Endothelial cell of umbilical vein (primary cell): ENCODE results near the gene SELENOO. TPM values are rescaled to one million over a fixed set of nuclear protein-coding genes. Genes with fewer than 3 reads are reported as not detected.

Source experiments
- BruUV-seq: library from RNA; stranded (reverse); fragments of 400-500 nt; replicated peaks from 2 replicates; lab custom pipeline; 2021; lab: Mats Ljungman, UMichigan
- CTCF ChIA-PET: fragments of 300-600, 350-600 bp; sonication (Branson Sonifier 250); formaldehyde crosslinking; loops from one replicate; lab custom pipeline; 2021; ENCODE audit warnings: antibody characterized with exemption, inconsistent platforms; lab: Charles Lee
- POLR2A ChIA-PET: fragments of 300-600, 350-600 bp; sonication (Branson Sonifier 250); formaldehyde crosslinking; loops from one replicate; lab custom pipeline; 2021; ENCODE audit warnings: antibody characterized with exemption, inconsistent platforms; lab: Charles Lee
- DNase-seq: peaks from one replicate; pipeline ENCODE4 v3.0.0-alpha.2; 2011; ENCODE audit warnings: low read depth, low spot score
- FAIRE-seq: peaks from 2 replicates; lab custom pipeline; 2011; peaks lifted over from hg19 to GRCh38; lab: Jason Lieb, UNC
- H2AFZ ChIP-seq: 2 replicates; pipeline ENCODE4 v1.6.0; 2012; ENCODE audit warnings: low read depth, low read length, control low read depth, inconsistent platforms
- H3K27ac ChIP-seq: 2 replicates; pipeline ENCODE4 v1.5.1; 2011; ENCODE audit warnings: low read depth, mild to moderate bottlenecking, control low read depth, low read length, moderate library complexity; ENCODE audit not compliant: insufficient read depth
- H3K27me3 ChIP-seq, 2 experiments: 2 replicates each; pipeline versions ENCODE4 v1.6.0 to v1.6.1; 2011; ENCODE audit warnings: low read length in 2 of 2, mixed read lengths in 1 of 2; ENCODE audit not compliant: control insufficient read depth in 2 of 2, insufficient read depth in 2 of 2
- H3K36me3 ChIP-seq, 2 experiments: 2 replicates in 1 of 2; 3 replicates in 1 of 2; pipeline ENCODE4 v1.5.1; 2011; ENCODE audit warnings: low read length in 2 of 2, mild to moderate bottlenecking in 1 of 2, moderate library complexity in 1 of 2; ENCODE audit not compliant: control insufficient read depth in 2 of 2, insufficient read depth in 2 of 2; ENCODE audit errors: extremely low read depth in 1 of 2
- H3K4me1 ChIP-seq: 3 replicates; pipeline ENCODE4 v1.5.1; 2011; ENCODE audit warnings: mild to moderate bottlenecking, low read length; ENCODE audit not compliant: control insufficient read depth, insufficient read depth; ENCODE audit errors: extremely low read depth
- H3K4me2 ChIP-seq: 2 replicates; pipeline ENCODE4 v1.6.1; 2011; ENCODE audit warnings: low read length, control low read depth, mixed read lengths; ENCODE audit not compliant: insufficient read depth
- H3K4me3 ChIP-seq, 3 experiments: fragments of 200-600 bp in 1 of 3; sonication (generic), shearing (Covaris generic) in 1 of 3; replicated peaks in 1 of 3; 2 replicates each; pipeline ENCODE4 v1.5.1; 2011 to 2016; ENCODE audit warnings: control low read depth in 3 of 3, low read length in 3 of 3, mild to moderate bottlenecking in 2 of 3, inconsistent platforms in 1 of 3, low read depth in 1 of 3, moderate library complexity in 1 of 3; ENCODE audit not compliant: insufficient read depth in 1 of 3
- H3K79me2 ChIP-seq: 2 replicates; pipeline ENCODE4 v1.6.0; 2012; ENCODE audit warnings: low read length, inconsistent platforms; ENCODE audit not compliant: control insufficient read depth, insufficient read depth
- H3K9ac ChIP-seq: replicated peaks from 2 replicates; pipeline ENCODE3; 2011; ENCODE audit warnings: low read length, control low read depth; ENCODE audit not compliant: insufficient read depth; ENCODE audit errors: extremely low read depth
- H3K9me1 ChIP-seq: replicated peaks from 3 replicates; pipeline ENCODE4 v1.6.0; 2011; ENCODE audit warnings: mild to moderate bottlenecking, low read length; ENCODE audit not compliant: control insufficient read depth, insufficient read depth; ENCODE audit errors: extremely low read depth
- H3K9me3 ChIP-seq: replicated peaks from 2 replicates; pipeline ENCODE4 v1.5.1; 2012; ENCODE audit warnings: low read length, inconsistent platforms; ENCODE audit not compliant: control insufficient read depth, insufficient read depth
- H4K20me1 ChIP-seq: replicated peaks from 2 replicates; pipeline ENCODE3; 2011; ENCODE audit warnings: mild to moderate bottlenecking, low read length; ENCODE audit not compliant: control insufficient read depth, insufficient read depth; ENCODE audit errors: extremely low read depth
- EZH2 ChIP-seq: IDR thresholded peaks from 2 replicates; pipeline ENCODE4 v1.6.1; 2012; ENCODE audit warnings: borderline replicate concordance, low read depth, mild to moderate bottlenecking, moderate library complexity, low read length, inconsistent platforms; ENCODE audit not compliant: severe bottlenecking
- FOS ChIP-seq: IDR thresholded peaks from 2 replicates; pipeline ENCODE4 v1.6.1; 2011; ENCODE audit warnings: mild to moderate bottlenecking, low read length, moderate library complexity, borderline replicate concordance; ENCODE audit not compliant: insufficient read depth
- GATA2 ChIP-seq: IDR thresholded peaks from 2 replicates; pipeline ENCODE4 v1.7.0; 2011; ENCODE audit warnings: low read depth, mild to moderate bottlenecking, moderate library complexity, mixed read lengths, low read length; ENCODE audit not compliant: insufficient read length, insufficient read depth
- JUN ChIP-seq: IDR thresholded peaks from 2 replicates; pipeline ENCODE4 v1.6.1; 2011; ENCODE audit warnings: borderline replicate concordance, low read depth; ENCODE audit not compliant: insufficient read length, insufficient read depth
- MYC ChIP-seq: IDR thresholded peaks from one replicate; pipeline ENCODE4 v1.6.1; 2011; ENCODE audit warnings: mild to moderate bottlenecking, low read depth, low read length
- POLR2A ChIP-seq: IDR thresholded peaks from 2 replicates; pipeline ENCODE4 v1.6.1; 2012; ENCODE audit warnings: low read depth, mild to moderate bottlenecking, control low read depth, low read length
- POLR2AphosphoS5 ChIP-seq: IDR thresholded peaks from 2 replicates; pipeline ENCODE4 v1.6.1; 2012; ENCODE audit warnings: low read depth, mild to moderate bottlenecking, control low read depth, low read length, moderate library complexity; ENCODE audit not compliant: insufficient read depth
- dilution Hi-C: fragments of 300-500 bp; cut with MboI; formaldehyde crosslinking; loops from one replicate; pipeline ENCODE4 v1.15.0; 2019; ENCODE audit warnings: low sequenced_read_pairs; ENCODE audit not compliant: extremely low pct_ligation_motif_present
- intact Hi-C: fragments of 100-400 bp; cut with micrococcal nuclease; formaldehyde crosslinking; loops from one replicate; pipeline ENCODE4 v1.10.0; 2022
- polyA plus RNA-seq, 4 experiments: library from polyadenylated mRNA; depleted of rRNA in 3 of 4; stranded (reverse) in 3 of 4; unstranded in 1 of 4; fragments of >200 nt; gene quantifications; 2 replicates each; pipeline versions ENCODE4 v1.2.1 to v1.2.3, GENCODE V29; 2011 to 2012; ENCODE audit warnings: missing spikeins in 1 of 4
- total RNA-seq: library from RNA; stranded (reverse); gene quantifications from 2 replicates; pipeline ENCODE4 v1.2.3, GENCODE V29; 2021
- TF ChIP-seq, protein P1 (sequence below): IDR thresholded peaks from 2 replicates; pipeline ENCODE4 v1.6.1; 2011; ENCODE audit not compliant: insufficient read depth, insufficient read length
- TF ChIP-seq, protein P2 (sequence below), 2 donors: IDR thresholded peaks; 1 replicate in 1 of 2; 2 replicates in 1 of 2; pipeline ENCODE4 v1.5.1; 2011; ENCODE audit warnings: low read length in 2 of 2, mild to moderate bottlenecking in 2 of 2, moderate library complexity in 2 of 2, control low read depth in 1 of 2, inconsistent platforms in 1 of 2, low read depth in 1 of 2; ENCODE audit not compliant: insufficient read depth in 1 of 2; ENCODE audit errors: extremely low read depth in 1 of 2

SELENOO gene
- total and polyA plus RNA-seq, 2 donors (not counting 3 experiments of a cell fraction or from before 2014, with no cell fraction given) = 24.1 to 37.5 TPM

DNA sequence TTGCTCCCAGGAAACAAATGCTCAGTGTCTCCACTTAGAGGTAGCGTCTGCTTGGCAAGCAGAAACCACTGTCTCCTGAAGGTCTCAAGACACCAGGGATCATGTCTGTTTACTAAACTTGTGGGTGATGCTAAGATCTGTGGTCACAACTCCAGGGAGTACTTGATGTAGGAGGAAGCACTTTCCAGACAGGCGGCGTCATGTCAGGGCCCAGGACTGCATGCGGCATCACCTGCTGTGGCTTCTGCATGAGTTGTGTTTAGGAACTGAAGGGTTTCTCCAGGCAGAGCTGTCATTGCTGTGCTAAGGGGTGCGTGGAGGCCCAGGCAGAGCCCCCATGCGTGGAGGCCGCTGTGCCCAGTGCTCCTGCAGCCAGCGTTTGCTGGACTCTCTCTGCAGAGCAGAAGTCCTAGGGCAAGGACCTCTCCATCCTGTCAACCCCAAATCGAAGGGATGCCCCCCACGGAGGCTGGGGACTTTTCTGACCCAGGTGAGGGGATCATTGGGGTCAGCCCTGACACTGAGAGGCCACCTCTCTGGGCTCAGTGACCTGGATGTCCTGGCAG lies 38.3 kb upstream of the SELENOO start:
- FAIRE-seq = no peak
- Histone ChIP-seq H3K36me3 (peaks cover 14 to 30% of the 10 kb centered on the region in 2 experiments), H4K20me1 (no peaks in the 10 kb centered on the region), H3K27me3 (no peaks in the 10 kb centered on the region), H3K4me1 (no peaks in the 10 kb centered on the region), H3K79me2 (no peaks in the 10 kb centered on the region), H2AFZ (no peak overlapping the region), H3K9me3 (no peaks in the 10 kb centered on the region), H3K4me3 (no peak overlapping the region), H3K27ac (no peak overlapping the region), H3K9me1 (no peaks in the 10 kb centered on the region), H3K9ac (no peak overlapping the region), H3K4me2 (no peak overlapping the region)
- POLR2A ChIA-PET = interaction anchor here (0.9 kb wide), 1 partner anchor 8 kb away, joined by 3 read pairs; the partner anchor contains the start of gene PANX2
- dilution Hi-C loops (no loop called here), intact Hi-C loops (no loop called here)
- no peak for DNase-seq
- BruUV-seq = no TSS peak
- TF ChIP-seq JUN = no peak
- no peak for TF ChIP-seq POLR2A
- no peak for TF ChIP-seq MYC
- no peak for TF ChIP-seq GATA2
- no peak for TF ChIP-seq FOS
- TF ChIP-seq, protein P1, sequence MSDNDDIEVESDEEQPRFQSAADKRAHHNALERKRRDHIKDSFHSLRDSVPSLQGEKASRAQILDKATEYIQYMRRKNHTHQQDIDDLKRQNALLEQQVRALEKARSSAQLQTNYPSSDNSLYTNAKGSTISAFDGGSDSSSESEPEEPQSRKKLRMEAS = no peak
- TF ChIP-seq EZH2 = no peak
- TF ChIP-seq POLR2AphosphoS5 = no peak
- TF ChIP-seq, protein P2, sequence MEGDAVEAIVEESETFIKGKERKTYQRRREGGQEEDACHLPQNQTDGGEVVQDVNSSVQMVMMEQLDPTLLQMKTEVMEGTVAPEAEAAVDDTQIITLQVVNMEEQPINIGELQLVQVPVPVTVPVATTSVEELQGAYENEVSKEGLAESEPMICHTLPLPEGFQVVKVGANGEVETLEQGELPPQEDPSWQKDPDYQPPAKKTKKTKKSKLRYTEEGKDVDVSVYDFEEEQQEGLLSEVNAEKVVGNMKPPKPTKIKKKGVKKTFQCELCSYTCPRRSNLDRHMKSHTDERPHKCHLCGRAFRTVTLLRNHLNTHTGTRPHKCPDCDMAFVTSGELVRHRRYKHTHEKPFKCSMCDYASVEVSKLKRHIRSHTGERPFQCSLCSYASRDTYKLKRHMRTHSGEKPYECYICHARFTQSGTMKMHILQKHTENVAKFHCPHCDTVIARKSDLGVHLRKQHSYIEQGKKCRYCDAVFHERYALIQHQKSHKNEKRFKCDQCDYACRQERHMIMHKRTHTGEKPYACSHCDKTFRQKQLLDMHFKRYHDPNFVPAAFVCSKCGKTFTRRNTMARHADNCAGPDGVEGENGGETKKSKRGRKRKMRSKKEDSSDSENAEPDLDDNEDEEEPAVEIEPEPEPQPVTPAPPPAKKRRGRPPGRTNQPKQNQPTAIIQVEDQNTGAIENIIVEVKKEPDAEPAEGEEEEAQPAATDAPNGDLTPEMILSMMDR (IDR thresholded peaks at IDR 0.05; ENCODE audit: extremely low read depth in 1 of 2, insufficient read depth in 1 of 2, low read depth in 1 of 2, low read length in 2 of 2) = no peak
- CTCF ChIA-PET = no interaction called here
